Heart left ventricle (tissue), 13 donors: ENCODE data around the gene PCDHB1.

ENCODE experiments used
- CTCF ChIP-seq, 12 donors: fragments of 200-600 bp; sonication (generic) in 4 of 12; IDR thresholded peaks; one replicate each; pipeline versions ENCODE4 v1.5.0 to v1.8.0; 2018 to 2022; ENCODE audit warnings: antibody characterized with exemption in 12 of 12, mild to moderate bottlenecking in 5 of 12
- POLR2A ChIP-seq, 2 donors: fragments of 450-650 bp; IDR thresholded peaks; one replicate each; pipeline ENCODE4 v1.6.1; 2017; ENCODE audit warnings: antibody characterized with exemption in 2 of 2, mild to moderate bottlenecking in 2 of 2, moderate library complexity in 2 of 2
- donor health status: ischemic (EF 13 %, LVEDD 7.1; RV severe dilation, severe dysfunction).
- donor health status: DM: no; HTN: yes; CAD: no.
- donor health status: DM: no; HTN: no; CAD: no.
- donor health status: ischemic (EF 25% LVEDD 6.9; RV normal size, moderate dysfunction).
- donor health status: ischemic (EF 25% LVEDD 5.7; RV mildly dilated, moderate dysfunction).
- donor health status: ischemic (EF 35%, LVEDD 5.7; RV mildly dilated, moderate dysfunction).
- donor health status: nonischemic (EF 11% LVEDD 7.7; RV severe dilation, severe dysfunction).
- donor health status: DM: yes; HTN: yes; CAD: no.
- donor health status: PGD.
- donor health status: ischemic (EF 29% LVEDD 5.4; RV normal size, mild dysfunction).
- donor health status: nonischemic (EF 23%, LVEDD 6.1; RV moderate dilation, normal function).

- no peak for TF ChIP-seq CTCF (IDR thresholded peaks at IDR 0.05)
- TF ChIP-seq POLR2A (IDR thresholded peaks at IDR 0.05), result no peak
These were observed 28.8 kb upstream of the PCDHB1 start for GRCh38 chr5:141022384-141022783.
